ENCODE measurements around the gene APMAP.

DNA sequence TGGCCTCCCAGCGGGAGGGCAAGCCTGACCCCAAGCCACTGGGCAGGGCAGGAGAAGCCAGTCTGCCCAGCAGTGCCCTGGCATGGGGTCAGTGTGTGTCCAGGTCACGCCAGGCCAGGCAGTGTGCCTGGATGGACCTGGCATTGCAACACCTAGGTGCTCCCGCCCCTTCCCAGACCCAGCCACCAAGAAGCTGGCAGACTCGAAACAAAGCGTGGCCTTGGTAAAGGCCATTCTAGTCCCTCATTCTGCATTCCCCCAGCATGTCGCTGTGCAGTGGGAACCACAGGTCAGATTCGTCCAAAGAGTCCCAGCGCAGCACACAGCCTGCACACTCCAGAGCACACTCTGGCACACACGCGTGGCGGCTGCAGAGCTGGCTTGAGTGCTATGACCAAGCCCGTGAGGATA, 19.3 kb upstream of the APMAP start:
- no peak for TF ChIP-seq BCOR (IDR thresholded peaks at IDR 0.05)
- TF ChIP-seq, protein P1, sequence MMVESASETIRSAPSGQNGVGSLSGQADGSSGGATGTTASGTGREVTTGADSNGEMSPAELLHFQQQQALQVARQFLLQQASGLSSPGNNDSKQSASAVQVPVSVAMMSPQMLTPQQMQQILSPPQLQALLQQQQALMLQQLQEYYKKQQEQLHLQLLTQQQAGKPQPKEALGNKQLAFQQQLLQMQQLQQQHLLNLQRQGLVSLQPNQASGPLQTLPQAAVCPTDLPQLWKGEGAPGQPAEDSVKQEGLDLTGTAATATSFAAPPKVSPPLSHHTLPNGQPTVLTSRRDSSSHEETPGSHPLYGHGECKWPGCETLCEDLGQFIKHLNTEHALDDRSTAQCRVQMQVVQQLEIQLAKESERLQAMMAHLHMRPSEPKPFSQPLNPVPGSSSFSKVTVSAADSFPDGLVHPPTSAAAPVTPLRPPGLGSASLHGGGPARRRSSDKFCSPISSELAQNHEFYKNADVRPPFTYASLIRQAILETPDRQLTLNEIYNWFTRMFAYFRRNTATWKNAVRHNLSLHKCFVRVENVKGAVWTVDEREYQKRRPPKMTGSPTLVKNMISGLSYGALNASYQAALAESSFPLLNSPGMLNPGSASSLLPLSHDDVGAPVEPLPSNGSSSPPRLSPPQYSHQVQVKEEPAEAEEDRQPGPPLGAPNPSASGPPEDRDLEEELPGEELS (CRISPR knock-in tag; IDR thresholded peaks at IDR 0.05; ENCODE audit: borderline replicate concordance): no peak
- TF ChIP-seq YBX1 (IDR thresholded peaks at IDR 0.05): no peak
- TF ChIP-seq, protein P2, sequence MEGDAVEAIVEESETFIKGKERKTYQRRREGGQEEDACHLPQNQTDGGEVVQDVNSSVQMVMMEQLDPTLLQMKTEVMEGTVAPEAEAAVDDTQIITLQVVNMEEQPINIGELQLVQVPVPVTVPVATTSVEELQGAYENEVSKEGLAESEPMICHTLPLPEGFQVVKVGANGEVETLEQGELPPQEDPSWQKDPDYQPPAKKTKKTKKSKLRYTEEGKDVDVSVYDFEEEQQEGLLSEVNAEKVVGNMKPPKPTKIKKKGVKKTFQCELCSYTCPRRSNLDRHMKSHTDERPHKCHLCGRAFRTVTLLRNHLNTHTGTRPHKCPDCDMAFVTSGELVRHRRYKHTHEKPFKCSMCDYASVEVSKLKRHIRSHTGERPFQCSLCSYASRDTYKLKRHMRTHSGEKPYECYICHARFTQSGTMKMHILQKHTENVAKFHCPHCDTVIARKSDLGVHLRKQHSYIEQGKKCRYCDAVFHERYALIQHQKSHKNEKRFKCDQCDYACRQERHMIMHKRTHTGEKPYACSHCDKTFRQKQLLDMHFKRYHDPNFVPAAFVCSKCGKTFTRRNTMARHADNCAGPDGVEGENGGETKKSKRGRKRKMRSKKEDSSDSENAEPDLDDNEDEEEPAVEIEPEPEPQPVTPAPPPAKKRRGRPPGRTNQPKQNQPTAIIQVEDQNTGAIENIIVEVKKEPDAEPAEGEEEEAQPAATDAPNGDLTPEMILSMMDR (IDR thresholded peaks at IDR 0.05 in 2 of 3, conservative IDR thresholded peaks at IDR 0.05 in 1 of 3; ENCODE audit: insufficient read depth in 2 of 3, low read depth in 1 of 3, low read length in 3 of 3): no peak
- TF ChIP-seq, protein P3, sequence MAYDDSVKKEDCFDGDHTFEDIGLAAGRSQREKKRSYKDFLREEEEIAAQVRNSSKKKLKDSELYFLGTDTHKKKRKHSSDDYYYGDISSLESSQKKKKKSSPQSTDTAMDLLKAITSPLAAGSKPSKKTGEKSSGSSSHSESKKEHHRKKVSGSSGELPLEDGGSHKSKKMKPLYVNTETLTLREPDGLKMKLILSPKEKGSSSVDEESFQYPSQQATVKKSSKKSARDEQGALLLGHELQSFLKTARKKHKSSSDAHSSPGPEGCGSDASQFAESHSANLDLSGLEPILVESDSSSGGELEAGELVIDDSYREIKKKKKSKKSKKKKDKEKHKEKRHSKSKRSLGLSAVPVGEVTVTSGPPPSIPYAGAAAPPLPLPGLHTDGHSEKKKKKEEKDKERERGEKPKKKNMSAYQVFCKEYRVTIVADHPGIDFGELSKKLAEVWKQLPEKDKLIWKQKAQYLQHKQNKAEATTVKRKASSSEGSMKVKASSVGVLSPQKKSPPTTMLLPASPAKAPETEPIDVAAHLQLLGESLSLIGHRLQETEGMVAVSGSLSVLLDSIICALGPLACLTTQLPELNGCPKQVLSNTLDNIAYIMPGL (CRISPR knock-in tag; IDR thresholded peaks at IDR 0.05): no peak
- TF ChIP-seq RBM14 (IDR thresholded peaks at IDR 0.05; ENCODE audit: borderline replicate concordance, insufficient read depth, low read depth, low read length): no peak
- TF ChIP-seq NRF1 (conservative IDR thresholded peaks at IDR 0.05 in 1 of 2, IDR thresholded peaks at IDR 0.05 in 1 of 2): no peak
- TF ChIP-seq ZNF134 (CRISPR knock-in tag; conservative IDR thresholded peaks at IDR 0.05): no peak
- TF ChIP-seq BDP1 (IDR thresholded peaks at IDR 0.05; ENCODE audit: insufficient read depth, insufficient read length): no peak
- TF ChIP-seq ZNF785 (CRISPR knock-in tag; IDR thresholded peaks at IDR 0.05): no peak
- TF ChIP-seq ZNF717 (CRISPR knock-in tag; IDR thresholded peaks at IDR 0.05): no peak
- TF ChIP-seq MAFG (tag; conservative IDR thresholded peaks at IDR 0.05): no peak

Data from K562 (cell line).